Mucosa of gallbladder (tissue), 1 donor: ENCODE data around the gene GUSB. TPM values are rescaled to one million over a fixed set of nuclear protein-coding genes. Genes with fewer than 3 reads are reported as not detected.

Source experiments
- DNase-seq: peaks from one replicate; pipeline ENCODE4 v3.0.0-alpha.2; 2020; ENCODE audit warnings: low spot score
- total RNA-seq: library from RNA; stranded (reverse); gene quantifications from one replicate; pipeline ENCODE4 v1.2.1, GENCODE V29; 2021
- donor health status: DM: no; HTN: no; CAD: no.

GUSB gene
- total RNA-seq, 1 donor from 2014 or later = 73.2 TPM

GRCh38 chr7:65931685-65932084 lies 50.3 kb downstream of the GUSB start:
- DNase-seq = no peak

- DNase-seq = no peak
Observed at GRCh38 chr7:65927489-65928448, 54.2 kb downstream of the GUSB start.

GRCh38 chr7:65926588-65926987 lies 55.4 kb downstream of the GUSB start:
- DNase-seq = no peak

GRCh38 chr7:65925040-65925439 lies 57.0 kb downstream of the GUSB start:
- DNase-seq = no peak

GRCh38 chr7:65924193-65924592 lies 57.8 kb downstream of the GUSB start:
- DNase-seq = no peak

- DNase-seq = no peak
Observed at GRCh38 chr7:65923316-65923715, 58.7 kb downstream of the GUSB start.

- DNase-seq = no peak
Observed at GRCh38 chr7:65915921-65916657, 65.9 kb downstream of the GUSB start.

GRCh38 chr7:65912237-65912636 lies 69.8 kb downstream of the GUSB start:
- DNase-seq = no peak

Other genes with a start within 250 kb of the GUSB start
- 19.6 TPM for gene VKORC1L1, start 109.1 kb downstream of the GUSB start, total RNA-seq
- gene ASL, start 93.6 kb upstream of the GUSB start, total RNA-seq = 138 TPM
- 30.4 TPM for gene CRCP, start 132.6 kb upstream of the GUSB start, total RNA-seq
- 20.9 TPM for gene TPST1, start 223.1 kb upstream of the GUSB start, total RNA-seq